GM10266 (cell line): ENCODE measurements around the gene PPP2R2C.

Experiments used
- DNase-seq: peaks from one replicate; pipeline ENCODE4 v3.0.0; 2012; ENCODE audit errors: extremely low spot score
- CTCF ChIP-seq: IDR thresholded peaks from 2 replicates; pipeline ENCODE4 v1.5.1; 2012; ENCODE audit warnings: mild to moderate bottlenecking, low read depth; ENCODE audit not compliant: control insufficient read depth, insufficient read depth; ENCODE audit errors: missing control alignments

The PPP2R2C gene

DNA sequence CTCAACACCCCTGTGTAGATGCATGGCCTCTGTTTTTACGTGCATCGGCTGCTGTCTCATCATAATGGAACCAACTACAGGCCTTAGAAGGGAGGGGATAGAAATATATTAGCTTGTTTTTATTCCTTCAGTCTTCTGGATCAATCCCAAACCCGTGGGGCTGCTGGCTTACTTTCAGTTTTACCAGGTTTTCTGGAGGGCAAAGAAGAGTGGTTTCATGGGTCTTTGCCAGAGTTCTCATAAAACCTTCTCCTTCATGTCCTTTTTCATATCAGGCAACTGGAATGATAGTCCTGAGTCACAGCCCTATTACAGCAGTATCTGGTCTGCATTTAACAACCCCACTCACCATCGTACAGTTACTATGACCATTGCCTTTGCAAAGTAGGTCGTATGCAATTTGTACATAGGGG is 34.6 kb downstream of the PPP2R2C start:
- DNase-seq: no peak
- TF ChIP-seq CTCF: no peak

- no peak for DNase-seq
These were observed 37.4 kb downstream of the PPP2R2C start for GRCh38 chr4:6435010-6435409.

GRCh38 chr4:6430927-6431326 is 41.5 kb downstream of the PPP2R2C start:
- no peak for TF ChIP-seq CTCF

More at GRCh38 chr4:6435010-6435409, 37.4 kb downstream of the PPP2R2C start:
- TF ChIP-seq CTCF: no peak

DNA sequence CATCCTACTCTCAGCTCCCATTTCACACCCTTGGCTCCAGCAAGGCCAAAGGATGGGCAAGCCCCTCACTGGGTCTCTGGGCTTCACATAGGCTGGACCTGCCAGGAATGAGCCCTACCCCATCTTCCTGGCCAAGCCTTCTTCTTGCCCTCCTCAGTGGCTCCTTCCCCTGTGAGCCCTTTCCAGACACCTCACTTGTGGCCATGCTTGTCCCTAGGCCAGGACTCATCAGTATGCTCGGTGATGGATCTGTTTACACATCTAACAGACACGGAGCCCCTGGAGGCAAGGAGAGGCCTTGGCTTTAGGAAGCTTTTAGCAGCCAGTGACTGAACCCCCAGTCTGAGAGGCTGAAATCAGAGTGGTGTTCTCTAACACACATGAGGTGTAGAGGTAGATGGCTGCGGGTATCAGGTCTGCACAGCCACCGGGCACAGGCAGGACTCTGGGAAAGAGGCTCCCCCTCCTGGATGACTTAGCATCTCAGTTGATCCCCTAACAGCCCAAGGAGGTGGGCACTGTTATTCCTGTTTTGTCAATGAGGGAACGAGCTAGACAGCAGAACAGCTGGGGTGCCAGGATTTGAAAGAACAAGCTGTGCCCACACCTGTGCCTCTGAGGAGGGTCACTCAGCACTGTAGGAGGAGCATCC is 44.8 kb downstream of the PPP2R2C start:
- no peak for TF ChIP-seq CTCF
- no peak for DNase-seq

More at GRCh38 chr4:6430927-6431326, 41.5 kb downstream of the PPP2R2C start:
- DNase-seq: no peak

- no peak for DNase-seq
- TF ChIP-seq CTCF: no peak
These were observed 45.6 kb downstream of the PPP2R2C start for GRCh38 chr4:6426571-6427438.

GRCh38 chr4:6425911-6426310 is 46.5 kb downstream of the PPP2R2C start:
- no peak for DNase-seq
- TF ChIP-seq CTCF: no peak

DNA sequence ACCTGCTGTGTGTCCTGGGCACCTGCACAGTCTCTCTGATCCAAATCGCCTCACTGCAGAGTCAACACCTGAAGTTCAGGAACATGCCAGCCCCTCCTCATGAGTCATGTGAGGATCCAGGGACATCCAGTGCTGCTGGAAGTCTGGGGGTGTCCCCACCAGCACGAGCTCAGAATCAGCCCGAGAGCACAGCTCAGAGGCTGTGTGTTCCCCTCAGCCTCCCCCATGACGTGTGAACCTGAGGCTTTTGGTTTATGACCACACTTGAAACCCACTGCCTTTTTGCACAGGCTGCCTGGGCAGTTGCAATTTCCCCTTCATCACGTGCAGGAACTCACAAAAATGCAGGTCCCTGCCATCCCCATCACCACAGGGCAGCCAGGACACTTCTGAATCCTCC is 47.1 kb downstream of the PPP2R2C start:
- TF ChIP-seq CTCF: no peak
- no peak for DNase-seq
